GM12874 (cell line): ENCODE results near the gene DMRT1.

Experiments used
- TF ChIP-seq, protein P1 (sequence below): IDR thresholded peaks from 2 replicates; pipeline ENCODE4 v1.5.1; 2011; ENCODE audit warnings: low read depth, mild to moderate bottlenecking, control low read depth, low read length, moderate library complexity; ENCODE audit not compliant: insufficient read depth

The DMRT1 gene

DNA sequence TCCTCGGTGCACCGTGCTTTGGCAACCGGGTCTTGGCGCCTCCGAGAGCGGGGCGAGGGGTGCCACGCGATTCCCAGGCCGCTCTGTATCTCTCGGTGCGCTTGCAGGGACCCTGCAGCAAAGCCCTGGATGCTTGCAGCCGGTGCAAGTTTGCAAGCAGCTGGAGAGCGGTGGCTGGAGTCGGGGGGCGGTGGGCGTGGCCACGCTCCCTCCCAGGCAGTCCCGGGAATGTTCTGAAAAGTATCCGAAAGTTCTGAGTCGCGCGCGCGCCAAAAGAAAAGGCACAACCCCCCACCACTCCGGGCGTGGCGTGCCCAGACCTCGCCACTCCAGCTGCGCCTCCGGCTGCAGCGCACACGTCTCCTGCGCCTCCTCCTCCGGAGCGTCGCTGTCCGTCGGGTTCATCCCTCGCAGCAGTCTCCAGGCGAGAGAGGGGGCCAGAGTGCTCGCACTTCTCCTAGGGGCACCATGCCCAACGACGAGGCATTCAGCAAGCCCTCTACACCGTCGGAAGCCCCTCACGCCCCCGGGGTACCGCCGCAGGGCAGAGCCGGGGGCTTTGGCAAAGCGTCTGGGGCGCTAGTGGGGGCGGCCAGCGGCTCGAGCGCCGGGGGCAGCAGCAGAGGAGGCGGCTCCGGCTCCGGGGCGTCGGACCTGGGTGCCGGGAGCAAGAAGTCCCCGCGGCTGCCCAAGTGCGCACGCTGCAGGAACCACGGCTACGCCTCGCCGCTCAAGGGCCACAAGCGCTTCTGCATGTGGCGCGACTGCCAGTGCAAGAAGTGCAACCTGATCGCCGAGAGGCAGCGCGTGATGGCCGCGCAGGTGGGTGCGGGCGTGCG, at the start of gene DMRT1:
Gene DMRT1, plus strand, starts transcription at position 327 of the 839 bp plus-strand sequence. Its CDS starts 142 bp downstream, at position 469.
- TF ChIP-seq, protein P1, sequence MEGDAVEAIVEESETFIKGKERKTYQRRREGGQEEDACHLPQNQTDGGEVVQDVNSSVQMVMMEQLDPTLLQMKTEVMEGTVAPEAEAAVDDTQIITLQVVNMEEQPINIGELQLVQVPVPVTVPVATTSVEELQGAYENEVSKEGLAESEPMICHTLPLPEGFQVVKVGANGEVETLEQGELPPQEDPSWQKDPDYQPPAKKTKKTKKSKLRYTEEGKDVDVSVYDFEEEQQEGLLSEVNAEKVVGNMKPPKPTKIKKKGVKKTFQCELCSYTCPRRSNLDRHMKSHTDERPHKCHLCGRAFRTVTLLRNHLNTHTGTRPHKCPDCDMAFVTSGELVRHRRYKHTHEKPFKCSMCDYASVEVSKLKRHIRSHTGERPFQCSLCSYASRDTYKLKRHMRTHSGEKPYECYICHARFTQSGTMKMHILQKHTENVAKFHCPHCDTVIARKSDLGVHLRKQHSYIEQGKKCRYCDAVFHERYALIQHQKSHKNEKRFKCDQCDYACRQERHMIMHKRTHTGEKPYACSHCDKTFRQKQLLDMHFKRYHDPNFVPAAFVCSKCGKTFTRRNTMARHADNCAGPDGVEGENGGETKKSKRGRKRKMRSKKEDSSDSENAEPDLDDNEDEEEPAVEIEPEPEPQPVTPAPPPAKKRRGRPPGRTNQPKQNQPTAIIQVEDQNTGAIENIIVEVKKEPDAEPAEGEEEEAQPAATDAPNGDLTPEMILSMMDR, result no peak

DNA sequence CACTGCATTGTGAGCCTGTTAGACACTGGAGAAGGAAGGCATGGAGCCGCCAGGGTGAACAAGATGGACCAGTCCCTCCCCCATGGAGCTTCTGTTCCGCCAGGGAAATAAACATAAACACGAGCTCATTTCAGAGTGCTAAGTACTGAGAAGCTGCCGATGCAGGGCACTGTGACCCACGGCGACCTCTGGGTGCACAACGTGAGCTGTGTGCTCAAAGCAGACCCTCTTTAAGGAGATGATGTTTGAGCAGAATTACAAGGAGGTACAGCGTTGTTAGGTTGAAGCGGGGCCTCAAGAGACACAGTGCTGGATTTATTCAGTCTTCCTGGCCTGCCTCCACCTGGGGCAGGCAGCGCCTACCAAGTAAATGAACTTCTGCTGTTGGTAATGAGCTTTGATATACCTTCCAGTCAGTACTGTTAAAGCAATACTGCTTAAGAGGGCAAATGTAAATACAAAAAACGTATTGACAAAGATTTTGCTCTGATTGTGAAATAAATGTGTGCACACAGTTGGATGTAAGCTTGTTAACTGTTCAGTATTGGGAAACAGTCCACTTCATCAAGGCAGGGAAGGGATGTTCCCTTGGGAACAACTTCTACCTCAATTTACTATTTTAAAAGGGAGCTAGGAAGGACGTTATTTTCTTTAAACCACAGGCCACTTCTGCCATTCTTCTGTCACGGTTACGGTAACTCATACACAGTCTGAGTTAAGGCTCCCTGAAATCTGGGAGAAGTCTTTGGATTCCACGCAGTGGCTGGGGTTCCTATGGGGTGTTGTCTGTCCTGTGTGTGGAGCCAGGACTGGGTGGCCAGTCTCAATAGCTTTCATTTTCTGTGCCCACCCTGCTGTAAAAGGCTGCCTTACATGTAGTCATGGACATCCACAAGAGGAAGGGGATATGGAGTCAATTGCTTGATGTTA, 48.9 kb upstream of the DMRT1 start:
- TF ChIP-seq, protein P1, result no peak

DNA sequence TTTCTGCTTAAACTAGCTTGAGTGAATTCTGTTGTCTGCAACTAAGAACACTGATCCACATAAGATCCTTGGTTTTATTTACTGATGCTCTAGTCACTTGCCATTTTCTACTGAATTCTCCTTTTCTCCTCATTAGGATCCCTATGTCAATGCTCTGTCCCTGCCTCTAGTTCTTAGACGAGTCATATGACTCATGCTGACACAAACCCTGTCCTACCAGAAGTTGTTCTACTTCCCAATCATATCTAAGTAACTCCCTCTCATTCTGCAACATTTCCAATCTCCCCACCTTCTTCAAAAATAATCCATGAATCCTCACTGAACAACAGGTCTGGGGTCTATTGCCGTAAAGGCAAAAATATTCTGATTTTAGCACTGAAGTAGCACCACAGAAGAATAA, 47.1 kb upstream of the DMRT1 start:
- TF ChIP-seq, protein P1, result no peak

DNA sequence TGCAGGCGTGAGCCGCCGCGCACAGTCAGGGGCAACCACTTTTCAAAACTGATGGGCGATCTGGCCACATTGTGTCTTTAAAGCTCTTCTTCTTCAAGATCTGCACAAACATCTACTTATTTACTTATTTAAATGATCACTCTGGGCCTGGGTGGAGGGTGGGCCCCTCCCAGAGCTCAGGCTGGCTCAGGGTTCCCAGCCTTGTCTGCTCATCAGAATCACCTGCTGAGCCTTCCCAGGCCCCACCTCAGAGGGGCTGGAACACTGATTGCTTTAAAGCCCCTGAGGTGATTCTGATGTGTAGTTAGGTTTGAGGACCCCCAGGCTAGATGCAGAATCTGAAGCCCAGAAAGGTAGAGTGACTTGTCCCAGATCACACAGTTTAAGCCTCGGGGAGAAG, 45.6 kb upstream of the DMRT1 start:
- TF ChIP-seq, protein P1, result no peak

DNA sequence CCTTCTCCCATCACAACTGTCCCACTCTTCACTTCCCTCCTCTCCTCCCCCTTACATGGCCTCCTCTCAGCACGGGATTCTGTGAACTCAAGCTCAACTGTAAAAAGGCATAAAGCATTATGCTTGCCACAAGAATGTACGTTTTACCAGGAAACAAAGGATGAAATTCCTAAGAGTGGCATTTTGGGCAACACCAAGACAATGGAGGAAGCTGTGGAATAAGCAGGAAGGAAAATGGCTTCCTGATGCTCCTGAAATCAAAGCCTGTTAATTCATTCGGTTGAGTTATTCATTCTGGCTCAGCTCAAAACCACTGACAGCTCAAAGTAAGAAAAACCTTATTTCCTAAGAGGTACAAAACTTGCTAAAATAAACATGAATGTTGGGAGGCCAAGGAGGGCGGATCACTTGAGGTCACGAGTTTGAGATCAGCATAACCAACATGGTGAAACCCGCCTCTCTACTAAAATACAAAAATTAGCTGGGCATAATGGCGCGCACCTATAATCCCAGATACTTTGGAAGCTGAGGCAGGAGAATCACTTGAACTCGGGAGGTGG, 40.8 kb upstream of the DMRT1 start:
- TF ChIP-seq, protein P1, result no peak

DNA sequence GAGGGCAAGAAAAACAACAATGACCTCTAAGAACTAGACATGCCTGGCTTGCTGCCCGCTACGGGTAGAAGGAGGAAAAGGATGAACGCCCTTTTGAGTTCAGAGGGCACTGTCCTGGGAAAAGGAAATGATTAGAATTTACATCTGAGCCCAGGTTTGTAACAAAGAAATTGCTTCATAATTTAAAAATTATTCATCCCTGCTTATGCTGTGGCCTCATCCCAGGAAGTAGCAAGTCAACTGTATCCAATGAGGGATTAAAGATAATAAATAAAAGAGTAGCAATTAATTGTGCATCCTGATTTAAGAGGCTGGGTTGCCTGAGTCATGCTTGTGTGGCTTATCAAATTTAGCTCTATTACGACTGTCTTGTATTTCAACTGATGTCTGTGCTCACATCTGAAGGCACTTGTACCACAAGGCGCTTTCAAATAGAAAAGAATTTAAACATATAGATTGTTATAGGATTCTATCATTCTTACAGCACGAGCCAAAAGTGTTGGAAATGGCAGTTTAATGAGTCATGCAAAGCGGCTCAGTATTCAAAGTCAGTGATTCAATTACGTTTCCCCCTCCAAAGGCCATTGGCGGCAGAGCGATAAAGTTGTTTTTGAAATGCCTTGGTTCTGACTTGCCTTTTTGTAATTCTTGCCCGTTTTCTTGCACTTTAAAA, 40.0 kb upstream of the DMRT1 start:
- TF ChIP-seq, protein P1, result no peak
